ENCODE data around the gene SF3B3.
"Not testable (repeated sequence)": the region's sequence is repeated elsewhere in the genome, so short reads cannot be mapped to it uniquely, and the experiment has no call there.

Gene SF3B3

DNA sequence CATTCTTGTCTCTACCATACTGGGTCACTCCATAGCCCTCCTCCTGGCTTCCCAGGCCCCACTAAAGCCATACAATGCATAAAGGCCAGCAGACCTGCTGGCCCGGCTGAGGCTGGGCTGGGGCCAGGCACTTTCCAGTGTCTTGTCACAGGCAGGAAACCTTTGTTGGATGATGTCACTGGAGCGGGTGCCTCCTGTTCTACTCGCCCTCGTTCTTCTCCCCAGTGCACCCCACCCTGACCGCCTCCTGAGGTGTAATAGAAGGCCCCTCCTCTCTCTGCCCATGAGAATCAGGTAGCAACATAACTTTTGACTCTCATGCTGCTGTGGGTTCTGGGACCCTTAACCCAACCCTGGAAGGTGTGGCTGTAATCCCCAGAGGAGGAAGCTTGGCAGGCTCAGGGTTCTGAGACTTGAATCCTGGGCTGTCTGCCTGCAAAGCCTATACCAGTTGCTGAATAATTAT is 68.5 kb downstream of the SF3B3 start:
- DNase-seq, result no peak

DNA sequence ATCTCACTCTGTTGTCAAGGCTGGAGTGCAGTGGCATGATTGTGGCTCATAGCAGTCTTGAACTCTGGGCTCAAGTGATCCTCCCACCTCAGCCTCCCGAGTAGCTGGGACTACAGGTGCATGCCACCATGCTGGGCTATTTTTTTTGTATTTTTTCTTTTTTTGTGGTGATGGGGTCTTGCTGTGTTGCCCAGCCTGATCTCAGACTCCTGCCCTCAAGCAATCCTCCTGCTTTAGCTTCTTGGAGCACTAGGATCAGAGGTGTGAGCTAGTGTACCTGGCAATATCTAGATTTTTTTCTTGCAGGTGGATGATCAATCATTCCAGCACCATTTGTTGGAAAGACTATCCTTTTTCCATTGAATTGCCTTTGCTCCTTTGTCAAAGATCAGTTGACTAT is 69.9 kb downstream of the SF3B3 start:
- no peak for DNase-seq

DNA sequence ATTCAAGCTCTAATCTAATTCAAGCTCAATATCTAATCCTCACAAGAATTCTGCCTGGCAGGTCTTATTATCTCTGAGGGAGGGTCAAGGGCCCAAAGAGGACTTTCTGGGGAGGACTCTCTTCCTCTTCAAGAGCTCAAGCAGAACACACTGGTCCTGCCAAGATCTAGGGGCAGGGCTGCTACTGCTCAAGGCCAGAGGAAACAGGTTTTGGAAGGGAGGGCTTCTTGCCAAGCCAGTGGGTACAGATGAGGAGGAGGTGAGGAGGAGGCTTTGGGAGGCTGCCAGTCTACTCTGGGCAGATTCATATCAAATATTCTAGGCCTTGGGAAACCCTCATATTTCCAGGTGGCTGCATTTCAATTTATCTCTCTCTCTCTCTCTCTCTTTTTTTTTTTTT is 71.0 kb downstream of the SF3B3 start:
- DNase-seq, result no peak

DNA sequence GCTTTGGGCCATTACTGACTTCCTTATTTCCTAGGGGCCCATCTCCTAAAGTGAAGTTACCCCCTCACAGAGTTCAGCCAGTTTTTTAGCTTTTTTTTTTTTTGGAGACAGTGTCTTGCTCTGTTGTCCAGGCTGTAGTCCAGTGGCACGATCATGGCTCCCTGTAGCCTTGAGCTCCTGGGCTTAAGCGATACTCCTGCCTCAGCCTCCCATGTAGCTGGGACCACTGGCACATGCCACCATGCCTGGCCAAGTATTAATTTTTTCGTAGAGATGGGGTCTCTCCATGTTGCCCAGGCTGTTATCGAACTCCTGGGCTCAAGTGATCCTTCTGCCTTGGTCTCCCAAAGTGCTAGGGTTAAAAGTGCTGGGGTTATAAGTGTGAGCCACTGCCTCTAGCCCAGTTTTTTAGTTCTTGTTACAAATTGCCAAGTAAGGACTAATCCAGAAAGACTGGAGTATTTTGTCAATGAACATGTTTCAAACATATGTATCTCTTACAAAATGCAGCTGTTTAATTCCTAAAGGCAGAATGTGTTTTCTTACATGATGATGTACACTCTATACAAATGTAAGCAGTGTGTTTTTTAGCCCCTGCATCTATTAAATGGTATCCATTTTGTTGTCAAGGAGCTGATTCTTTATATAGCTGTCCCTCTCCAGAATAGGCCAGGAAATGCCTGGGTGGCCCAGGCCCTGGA is 73.7 kb downstream of the SF3B3 start:
- no peak for DNase-seq

DNA sequence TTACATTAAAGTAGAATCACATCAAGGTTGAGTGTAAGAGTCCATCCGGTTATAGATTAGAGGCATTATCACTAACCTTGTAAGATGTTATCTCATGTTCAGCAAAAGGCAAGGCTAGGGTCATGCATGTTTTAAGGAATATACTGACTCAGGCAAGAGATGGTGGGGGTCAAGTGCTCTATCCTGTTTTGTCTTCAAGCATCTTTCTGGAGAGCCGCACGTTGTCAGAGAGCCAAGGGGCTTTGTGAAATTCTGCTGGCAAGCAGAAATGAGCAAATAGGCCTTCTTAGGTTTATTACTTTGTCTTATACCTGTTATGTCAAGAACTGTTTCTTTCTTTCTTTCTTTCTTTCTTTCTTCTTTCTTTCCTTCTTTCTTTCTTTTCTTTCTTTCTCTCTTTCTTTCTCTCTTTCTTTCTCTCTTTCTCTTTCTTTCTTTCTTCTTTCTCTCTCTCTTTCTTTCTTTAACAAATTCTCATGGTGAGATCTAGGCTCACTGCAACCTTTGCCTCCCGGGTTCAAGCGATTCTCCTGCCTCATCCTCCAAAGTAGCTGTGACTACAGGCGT is 75.4 kb downstream of the SF3B3 start:
- no peak for DNase-seq

DNA sequence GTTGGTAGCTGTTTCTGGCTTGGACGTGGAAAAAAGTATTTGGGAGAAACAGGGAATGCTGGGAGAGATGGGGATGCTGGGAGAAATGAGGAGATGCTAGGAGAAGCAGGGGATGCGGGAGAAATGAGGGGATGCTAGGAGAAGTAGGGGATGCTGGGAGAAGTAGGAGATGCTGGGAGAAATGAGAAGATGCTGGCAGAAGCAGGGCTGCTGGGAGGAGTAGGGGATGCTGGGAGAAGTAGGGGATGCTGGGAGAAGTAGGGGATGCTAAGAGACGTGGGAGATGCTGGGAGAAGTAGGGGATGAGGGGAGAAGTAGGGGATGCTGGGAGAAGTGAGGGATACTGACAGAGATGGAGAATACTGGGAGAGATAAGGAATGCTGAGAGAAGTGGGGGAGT is 77.1 kb downstream of the SF3B3 start:
- DNase-seq, result no peak

DNA sequence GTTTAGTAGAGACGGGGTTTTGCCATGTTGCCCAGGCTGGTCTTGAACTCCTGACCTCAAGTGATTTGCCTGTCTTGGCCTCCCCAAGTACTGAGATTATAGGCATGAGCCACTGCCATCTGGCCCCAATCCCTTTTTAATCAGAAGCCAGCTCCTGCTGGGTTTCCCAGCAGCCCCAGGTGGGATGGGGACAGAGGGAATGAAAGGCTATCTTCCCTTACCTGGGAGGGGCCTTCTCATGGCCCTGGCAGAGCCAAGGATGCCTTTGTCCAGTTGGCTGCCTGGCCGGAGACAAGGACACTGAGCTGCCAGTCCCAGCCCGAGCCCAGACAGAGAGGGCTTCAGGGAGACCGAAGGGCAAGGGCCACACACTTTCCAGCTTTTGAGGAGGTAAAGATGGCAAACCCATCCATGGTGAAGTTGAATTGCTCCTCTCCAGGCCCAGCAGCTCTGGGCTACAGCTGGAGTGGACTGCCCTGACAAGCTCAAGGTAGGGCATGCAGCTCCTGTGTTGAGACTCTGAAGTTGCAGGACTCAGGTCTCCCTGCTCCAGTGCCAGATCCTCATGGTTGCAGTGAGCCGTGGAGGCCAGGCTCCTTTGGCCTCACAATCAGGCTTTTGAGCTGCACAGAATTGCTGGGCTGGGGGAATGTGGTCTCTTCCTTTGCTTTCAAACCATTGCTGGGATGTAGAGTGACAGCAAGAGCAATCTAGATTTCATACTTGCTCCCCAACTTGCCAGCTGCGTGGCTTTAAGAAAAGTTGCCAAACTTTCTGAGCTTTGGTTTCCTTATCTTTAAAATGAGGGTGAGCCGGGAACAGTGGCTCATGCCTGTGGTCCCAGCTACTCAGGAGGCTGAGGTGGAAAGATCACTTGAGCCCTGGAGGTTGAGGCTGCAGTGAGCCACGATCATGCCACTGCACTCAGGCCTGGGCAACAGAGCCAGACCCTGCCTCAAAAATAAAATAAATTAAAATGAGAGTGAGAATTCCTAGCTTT is 78.3 kb downstream of the SF3B3 start:
- DNase-seq, result no peak

DNA sequence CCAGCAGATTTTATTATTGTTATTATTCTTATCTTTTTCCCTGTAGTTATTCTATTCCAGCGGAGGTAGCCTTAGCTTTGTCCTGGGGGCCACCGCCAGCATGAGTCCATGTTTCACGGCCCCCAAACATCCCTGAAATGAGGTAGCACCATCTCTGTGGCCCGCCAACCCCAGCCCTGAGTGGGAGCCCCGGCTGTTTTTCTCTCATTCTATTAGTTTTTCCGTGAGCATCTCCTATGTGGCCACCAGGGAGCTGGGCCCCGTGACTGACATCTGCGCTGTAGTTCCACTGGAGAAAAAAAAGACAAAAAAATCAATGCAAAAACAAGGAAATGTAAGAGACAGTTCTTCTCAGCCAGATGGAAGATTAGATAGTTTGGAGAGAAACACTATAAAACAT is 79.2 kb downstream of the SF3B3 start:
- no peak for DNase-seq

DNA sequence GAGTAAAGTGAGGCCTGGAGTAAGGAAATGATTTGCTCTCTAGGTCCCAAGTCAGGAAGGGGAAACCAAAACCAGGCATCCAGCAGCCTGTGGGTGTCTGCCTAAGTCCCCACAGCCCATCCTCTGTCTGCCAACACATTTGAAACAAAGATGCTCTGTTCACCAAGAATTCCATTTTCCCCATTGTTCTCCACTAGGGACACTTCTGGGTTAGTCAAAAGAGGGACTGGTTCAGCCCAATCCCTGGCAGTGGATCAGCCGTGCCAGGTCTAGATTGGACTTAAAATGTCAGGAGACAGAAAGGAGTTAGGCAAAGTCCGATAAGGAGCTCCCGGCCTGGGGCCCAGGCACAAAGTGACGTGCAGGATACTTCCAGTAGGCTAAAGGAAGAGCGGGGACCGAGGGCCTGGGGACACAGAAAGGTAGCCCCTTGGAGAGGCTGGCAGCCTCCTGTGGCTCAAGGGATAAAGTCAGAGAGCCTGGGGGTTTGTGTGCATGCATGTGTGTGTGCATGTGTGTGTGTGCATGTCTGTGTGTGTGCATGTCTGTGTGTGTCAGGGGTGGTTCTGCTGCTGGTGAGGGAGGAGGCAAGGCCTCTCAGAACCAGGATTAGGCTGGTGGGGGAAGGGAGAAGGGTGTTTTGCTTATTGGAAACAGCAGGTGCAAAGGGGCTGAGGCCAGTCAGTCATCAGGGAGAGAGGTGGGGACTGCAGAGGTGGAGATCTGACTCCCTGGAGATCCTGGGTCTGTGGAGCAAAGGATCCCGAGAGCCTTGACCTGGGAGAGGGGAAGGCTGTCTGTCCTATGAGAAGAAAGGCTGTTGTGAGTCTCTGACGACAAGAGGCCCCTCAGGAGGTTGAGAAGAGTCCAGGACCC is 81.0 kb downstream of the SF3B3 start:
- DNase-seq, result no peak

DNA sequence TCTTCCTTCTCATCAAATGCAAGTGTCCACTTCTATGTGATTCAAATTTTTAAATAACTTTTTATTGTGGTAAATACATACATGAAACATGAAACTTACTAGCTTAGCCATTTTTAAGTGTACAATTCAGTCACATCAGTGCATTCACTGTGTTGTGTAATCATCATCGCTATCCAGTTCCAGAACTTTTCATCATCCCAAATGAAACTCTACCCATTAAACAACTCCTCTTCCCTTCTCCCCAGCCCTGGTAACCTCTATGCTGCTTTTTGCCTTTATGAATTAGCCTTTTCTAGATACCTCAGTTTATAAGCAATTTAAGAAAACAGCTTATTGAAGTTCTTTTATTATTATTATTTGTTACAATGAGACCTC is 81.7 kb downstream of the SF3B3 start:
- no peak for DNase-seq

DNA sequence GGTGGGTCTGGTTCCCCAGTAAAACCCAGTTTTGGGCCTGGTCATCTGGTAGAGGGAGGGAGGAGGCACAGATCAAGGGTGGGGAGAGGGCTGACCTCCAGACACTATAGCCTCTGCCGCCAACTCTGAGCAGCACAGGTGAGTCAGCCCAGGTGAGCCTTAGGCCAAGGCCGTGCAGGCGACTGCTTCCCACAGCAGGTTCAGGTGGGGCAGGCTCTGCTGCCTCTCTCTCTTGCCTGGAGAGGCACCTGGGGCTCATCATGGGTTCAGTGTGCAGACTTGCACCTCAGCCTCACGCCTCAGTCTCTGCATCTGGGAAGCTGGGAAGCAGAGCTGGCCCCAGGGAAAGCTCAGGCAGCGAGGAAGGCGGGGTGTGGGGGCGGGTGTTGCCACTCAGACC is 84.9 kb downstream of the SF3B3 start:
- DNase-seq, result no peak

DNA sequence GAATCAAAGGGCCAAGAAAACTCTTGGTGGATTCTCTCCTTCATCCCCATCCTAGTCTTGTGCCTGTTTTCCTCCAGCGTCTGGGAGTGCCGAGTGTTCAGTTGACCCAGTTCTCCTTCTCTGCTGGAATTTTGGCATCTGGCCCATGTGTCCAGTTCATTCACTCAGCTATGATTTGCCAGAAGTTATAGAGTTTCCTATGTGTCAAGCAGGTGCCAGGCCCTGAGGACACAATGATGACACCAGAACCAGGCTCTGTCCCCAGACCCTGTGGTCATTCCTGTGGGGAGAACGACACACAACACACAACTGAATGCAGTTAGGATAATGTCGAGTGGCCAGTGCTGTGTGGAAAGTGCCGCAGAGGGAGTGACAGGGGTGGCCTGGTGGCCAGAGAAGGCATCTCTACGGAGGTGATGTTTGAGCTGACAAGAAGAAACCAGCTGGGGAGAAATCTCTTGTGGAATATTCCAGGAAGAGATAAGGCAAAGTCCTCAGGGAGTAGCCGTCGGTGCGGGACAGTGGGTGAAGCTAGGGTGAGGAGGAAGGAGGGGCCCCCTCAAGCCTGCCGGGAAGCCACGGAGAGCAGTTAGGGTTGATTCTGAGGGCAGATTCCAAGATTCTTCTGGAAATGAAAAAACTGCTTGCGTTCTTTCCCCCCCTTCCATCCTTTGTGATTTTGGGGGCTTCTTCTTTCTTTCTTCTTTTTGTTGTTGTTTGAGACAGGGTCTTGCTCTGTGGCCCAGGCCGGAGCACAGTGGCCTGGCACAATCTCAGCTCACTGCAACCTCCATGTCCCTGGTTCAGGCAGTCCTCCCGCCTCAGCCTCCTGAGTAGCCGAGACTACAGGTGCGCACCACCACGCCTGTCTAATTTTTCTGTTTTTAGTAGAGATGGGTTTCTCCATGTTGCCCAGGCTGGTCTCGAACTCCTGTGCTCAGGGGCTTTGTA is 86.9 kb downstream of the SF3B3 start:
- DNase-seq, result no peak

DNA sequence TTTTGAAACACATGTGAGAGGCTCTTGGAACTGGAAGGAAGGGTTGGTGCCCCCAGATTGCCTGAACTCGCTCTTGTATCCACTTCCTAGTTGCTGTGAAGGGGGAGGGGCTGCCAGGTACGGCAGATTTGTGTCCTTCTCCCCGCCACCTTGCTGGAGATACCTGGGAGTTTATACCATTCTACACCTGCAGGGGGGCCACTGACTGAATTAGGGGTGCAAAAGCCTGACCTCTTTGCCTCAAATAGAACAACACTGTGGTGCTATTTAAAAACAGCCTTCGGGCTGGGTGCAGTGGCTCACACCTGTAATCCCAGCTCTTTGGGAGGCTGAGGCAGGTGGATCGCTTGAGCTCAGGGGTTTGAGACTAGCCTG is 87.6 kb downstream of the SF3B3 start:
- no peak for DNase-seq

DNA sequence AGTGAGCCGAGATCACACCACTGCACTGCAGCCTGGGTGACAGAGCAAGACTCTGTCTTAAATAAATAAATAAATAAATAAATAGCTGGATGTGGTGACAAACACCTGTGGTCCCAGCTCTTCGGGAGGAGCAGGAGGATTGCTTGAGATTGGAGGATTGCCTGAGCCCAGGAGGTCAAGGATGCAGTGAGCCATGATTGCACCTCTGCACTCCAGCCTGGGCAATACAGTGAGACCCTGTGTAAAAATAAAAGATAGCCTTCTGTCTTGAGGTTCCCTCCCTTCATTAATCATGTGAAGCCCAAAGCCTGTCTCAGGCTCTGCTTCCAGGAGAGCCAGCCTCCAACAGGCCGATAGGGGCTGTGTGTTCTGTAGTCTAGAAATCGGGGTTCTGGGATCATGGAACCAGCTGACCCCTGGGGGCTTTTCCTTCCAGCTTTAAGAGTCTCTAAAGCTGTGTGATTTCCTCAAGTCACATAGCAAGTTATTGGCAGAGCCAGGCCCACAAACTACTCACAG is 88.2 kb downstream of the SF3B3 start:
- no peak for DNase-seq

DNA sequence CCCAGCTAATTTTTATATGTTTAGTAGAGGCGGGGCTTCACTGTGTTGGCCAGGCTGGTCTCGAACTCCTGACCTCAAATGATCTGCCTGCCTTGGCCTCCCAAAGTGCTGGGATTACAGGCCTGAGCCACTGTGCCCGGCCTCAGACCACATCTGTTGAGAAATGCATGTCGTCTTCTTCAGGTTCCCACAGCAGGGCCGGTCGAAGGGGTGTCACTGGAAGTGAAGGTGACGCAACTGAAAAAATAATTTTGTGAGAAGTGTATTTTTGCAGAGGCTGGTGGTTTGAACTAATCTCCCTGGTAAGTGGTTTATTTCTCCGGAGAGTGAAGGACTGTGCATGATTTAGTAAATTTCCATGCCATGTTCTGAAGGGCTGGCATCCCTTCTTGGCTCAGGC is 89.3 kb downstream of the SF3B3 start:
- no peak for DNase-seq

DNA sequence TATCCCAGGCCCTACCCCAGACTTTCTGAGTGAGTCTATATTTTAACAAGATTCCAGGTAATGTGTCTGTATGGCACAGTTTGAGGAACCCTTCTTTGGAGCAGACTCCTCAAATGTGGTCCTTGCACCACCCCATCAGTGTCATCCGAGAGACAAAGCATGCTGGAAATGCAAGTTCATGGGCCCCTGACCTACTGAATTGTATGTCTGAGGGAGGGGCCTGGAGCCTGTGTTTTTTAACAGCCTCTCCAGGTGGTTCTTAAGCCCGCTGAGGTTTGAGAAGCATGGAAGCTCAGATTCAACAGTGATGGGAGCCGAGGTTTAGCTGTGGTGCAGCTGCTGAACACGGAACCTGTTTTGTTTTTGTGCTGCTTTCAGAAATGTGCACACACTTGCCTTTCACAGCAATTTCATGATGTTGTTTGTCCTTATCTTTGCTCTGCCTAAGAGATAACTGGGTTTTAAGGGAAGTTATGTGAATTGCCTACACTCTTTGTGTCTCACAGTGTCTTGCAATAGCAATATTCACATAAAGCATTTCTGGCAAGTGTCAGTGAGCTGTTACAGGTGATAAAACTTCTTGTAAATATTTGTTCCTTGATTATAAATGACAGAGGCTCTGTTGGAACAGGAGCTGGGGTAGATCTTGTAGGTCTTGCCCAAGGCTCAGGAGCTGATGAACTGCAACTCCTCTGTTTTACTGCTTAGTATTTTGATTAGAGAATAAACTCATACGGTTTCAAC is 90.8 kb downstream of the SF3B3 start:
- DNase-seq, result no peak

DNA sequence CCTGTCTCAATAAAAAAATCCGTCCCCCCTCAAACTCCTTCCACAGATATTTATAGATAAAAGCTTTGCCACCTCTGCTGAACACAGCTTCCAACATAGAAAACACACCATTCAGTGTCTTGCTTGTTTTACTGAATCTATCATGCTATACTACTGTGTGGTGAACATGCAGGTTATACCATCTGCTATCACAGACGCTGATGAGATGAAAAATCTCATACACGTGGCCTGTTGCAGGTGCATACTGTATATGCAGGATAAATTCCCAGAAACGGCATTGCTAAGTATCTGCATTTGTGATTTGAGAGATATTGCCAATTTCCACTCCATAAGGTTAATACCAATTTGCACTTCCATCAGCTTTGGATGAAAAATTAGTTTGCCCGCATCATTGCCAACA is 92.3 kb downstream of the SF3B3 start:
- DNase-seq, result no peak

DNA sequence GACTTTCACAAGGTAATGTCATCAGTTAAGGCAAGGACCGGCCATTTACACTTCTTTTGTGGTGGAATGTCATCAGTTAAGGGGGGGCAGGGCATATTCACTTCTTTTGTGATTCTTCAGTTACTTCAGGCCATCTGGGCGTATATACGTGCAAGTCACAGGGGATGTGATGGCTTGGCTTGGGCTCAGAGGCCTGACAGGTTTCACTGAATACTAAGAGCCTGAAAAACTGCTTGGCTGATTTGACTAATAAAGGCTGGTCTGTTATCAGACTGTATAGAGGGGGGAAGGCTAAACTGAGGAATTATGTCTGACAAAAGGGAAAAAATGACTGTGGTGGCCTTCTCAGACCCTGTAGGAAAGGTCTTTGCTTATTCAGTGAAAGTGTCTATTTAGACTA is 98.2 kb downstream of the SF3B3 start:
- DNase-seq, result not testable (repeated sequence)
